ENCODE data around the gene UBE2D2.
A peak's percentile ranks its signal among the peaks of the same experiment; 100 is the strongest.
"Not testable (repeated sequence)": the region's sequence is repeated elsewhere in the genome, so short reads cannot be mapped to it uniquely, and the experiment has no call there.

The UBE2D2 gene

DNA sequence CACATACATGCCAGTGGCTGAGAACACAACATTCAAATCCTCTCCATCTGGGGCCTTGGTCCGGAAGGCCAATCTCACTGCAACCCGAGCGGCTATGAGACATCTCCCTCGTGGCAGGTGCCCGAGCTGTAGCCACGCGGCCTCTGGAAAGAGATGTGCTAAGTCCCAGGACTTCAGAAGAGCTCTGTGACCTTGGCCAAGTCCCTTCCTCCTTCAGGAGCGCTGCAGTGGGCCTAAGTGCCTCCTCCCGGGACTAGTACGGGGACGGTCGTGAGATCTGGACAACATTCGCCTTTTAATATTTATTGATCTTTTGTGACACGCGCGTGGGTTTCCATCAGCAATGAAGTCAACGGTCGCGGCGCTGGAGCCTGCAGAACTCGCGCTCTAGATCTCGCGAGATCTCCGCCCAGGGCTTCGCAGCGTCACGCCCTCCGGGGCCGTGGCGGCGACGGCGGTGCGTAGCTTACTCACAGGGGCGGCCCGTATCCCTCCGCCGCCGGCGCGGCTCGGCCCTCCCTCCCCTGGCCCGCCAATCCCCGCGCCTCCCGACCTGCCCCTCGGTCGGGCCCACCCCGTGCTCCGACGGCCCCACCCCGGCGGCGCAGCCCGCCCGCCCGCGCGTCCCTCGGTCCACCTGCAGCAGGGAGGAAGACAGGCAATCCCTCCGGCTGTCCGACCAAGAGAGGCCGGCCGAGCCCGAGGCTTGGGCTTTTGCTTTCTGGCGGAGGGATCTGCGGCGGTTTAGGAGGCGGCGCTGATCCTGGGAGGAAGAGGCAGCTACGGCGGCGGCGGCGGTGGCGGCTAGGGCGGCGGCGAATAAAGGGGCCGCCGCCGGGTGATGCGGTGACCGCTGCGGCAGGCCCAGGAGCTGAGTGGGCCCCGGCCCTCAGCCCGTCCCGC lies at the start of gene UBE2D2:
UBE2D2 (plus strand) TSS at position 588 of the 903 bp plus-strand sequence. CDS start 453 bp downstream, outside the sequence.
- peak; percentile 94 to 95 for DNase-seq (ENCODE audit: low read depth in 2 of 2)

DNA sequence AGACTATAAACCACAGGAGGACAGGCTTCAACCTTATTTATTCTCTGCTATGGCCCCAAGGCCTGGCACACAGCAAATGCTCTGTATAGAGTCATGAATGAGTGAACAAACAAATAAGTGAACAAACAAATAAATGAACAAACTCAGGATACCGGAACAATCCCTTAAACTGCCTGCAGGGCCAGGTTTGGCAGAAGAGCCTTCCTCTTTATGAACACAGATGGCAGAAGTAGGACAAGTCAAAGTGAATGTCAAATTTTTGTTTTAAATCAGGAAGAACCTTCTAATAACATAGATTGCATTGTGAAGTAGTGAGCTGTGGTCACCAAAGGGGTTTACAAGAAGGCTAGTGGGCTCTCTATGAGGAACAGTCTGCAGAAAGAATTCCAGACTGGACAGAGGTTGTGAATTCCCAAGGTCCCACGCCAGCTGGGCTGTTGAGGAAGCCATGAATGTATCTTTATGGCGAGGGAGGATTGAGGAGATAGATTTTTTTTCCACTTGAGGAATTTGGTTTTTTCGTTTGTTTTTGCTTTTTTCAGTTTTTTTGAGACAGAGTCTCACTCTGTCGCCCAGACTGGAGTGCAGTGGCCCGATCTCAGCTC lies 48.3 kb upstream of the UBE2D2 start:
- DNase-seq (ENCODE audit: low read depth in 2 of 2) = no peak

DNA sequence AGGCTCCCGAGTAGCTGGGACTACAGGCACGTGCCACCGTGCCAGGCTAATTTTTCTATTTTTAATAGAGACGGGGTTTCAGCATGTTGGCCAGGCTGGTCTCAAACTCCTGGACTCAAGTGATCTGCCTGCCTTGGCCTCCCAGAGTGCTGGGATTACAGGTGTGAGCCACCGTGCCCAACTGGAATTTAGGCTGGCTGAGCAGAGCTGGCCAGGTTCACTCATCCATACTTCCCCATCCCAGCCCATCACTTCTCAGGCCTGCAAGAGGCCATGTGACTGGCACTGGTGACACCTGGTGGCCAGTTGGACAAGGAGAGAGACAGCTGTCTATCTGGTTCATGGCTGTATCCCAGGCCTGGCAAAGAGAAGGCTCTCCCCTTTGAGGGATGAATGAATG lies 47.7 kb upstream of the UBE2D2 start:
- peak; percentile 54 to 60 for DNase-seq (ENCODE audit: low read depth in 2 of 2)

DNA sequence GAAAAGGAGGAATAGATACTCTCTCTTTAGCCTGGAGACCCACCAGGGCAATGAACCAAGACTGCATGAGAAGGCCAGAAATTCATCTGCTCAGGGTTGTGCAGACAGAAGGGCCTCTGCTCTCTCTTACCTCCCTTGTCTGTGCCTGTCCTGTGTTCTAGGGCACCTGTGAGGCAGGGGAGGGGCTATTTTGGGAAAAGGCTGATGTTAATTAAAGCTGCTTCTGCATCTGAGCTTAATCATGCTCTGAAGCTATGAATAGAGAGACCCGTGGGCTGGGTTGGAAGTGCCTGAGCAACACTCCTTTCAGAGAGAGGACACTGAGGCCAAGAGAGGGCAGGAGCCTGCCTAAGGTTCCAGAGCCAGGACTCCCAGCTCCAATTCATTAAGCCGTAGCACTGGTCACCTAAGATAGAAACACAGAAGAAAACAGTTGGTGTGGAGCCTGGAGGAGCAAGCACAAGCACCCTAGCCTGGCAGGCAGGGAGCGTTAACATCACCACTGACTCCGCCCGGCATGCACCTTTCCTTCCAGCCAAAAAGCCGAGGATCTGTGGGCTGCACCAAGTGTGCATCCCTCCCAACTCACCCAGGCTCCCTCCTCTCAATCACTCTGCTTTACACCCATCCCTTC lies 47.2 kb upstream of the UBE2D2 start:
- no peak for DNase-seq (ENCODE audit: low read depth in 2 of 2)

DNA sequence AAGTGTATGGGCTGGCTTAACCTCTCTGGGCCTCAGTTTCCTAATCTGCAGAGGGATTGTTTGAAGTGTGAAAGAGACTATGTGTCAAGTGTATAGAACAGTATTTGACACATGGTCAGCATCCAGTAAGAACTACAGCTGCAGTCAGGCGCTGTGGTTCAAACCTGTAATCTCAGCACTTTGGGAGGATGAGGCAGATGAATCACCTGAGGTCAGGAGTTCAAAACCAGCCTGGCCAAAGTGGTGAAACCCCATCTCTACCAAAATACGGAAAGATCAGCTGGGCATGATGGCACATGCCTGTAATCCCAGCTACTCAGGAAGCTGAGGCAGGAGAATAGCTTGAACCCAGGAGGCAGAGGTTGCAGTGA lies 46.7 kb upstream of the UBE2D2 start:
- DNase-seq (ENCODE audit: low read depth in 2 of 2) = no peak

DNA sequence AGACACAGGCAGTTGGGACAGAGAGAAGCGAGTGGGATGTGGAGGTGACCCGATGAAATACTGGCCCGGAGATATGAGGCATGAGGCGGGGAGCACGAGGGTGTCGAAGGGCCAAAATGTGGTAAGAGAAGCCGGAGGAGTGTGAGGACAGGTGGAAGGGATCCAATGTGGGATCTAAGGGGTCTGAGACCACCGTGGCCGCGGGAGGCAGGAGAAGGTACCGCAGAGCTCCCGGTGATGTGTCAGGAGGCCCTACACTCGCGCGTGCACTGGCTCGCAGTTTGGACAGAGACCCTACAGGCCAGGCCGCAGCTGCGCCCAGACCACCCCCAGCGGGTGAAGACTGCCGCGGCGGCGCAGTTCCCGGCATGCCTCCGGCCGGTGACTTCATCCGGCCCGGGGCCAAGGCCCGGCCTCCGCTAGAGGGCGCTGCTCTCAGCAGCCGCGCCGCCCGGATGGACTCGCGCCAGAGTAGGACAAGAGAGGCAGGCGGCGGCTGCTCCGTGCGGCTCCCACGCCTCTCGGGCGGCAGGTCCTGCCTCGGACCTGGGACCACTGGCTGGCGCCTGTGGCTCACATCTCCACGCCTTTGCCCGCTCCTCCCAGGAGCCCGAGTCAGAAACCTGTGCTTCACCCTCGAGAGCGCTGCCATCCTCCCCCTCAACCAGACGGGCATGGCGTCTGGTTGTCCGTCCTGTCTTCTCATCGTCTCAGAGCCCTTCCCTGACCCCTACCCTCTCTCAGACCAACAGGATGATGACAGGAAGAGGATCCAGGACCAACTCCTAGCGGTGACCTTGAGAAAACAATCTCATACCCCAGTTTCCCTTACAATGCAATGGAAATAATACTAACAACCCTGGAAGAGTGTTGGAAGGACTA lies 43.2 kb upstream of the UBE2D2 start:
- peak; percentile 68 to 79 for DNase-seq (ENCODE audit: low read depth in 2 of 2)

DNA sequence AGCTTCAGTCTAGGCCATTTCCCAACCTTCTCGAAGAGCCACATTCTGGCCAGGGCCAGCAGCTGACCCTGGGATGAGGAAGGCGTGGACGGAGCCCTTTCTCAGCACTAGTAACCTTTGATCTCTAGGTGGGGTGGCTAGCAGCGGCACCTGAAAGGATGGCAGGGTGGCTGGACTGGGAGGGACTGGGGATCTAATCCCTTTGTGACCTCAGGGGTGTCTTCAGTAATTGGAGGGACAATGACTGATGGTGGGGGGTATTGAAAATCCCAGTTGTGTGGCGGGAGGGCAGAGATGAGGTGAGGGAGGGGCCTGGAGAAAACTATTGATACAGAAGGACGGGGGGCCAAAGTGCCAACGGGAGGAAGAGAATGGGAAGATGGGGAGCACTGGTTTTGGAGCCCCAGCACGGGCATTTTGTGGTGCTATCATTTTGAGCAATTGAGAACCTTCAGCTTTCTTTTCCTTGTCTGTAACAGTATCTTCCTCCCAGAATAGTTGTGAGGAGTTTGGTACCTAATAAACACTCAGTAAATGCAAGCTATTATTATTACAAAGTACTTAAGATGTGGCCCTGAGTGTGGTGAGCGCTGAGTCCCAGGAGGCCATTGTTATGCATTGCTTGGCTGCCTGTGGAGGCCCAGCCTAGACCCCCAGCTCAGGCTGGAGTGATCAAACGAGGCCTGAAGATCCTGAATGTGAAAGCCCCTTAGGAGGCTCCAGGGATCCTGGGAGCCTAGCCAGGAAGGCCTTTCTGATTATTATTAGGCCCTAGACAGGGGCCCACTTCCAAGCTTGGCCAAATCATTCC lies 37.3 kb upstream of the UBE2D2 start:
- DNase-seq (ENCODE audit: low read depth in 2 of 2) = no peak

DNA sequence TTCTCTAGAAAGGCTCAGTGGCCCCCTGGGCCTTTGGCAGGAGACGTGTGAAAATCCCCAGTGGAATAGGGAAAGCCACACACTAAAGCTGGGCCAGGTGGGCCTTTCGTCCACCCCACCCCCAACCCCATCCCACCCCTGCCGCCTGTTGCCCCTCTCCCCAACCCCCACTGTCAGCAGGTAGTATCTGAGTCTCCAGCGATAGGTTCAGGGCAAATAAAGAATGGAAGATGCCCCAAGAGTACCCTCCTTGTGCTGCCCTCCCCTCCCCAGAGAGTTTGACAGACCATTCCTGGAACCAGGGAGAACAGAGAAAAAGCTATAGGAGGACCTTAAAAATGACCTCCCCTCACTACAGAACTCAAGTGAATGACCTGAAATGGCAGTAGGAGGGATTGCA lies 36.7 kb upstream of the UBE2D2 start:
- DNase-seq (ENCODE audit: low read depth in 2 of 2) = no peak

DNA sequence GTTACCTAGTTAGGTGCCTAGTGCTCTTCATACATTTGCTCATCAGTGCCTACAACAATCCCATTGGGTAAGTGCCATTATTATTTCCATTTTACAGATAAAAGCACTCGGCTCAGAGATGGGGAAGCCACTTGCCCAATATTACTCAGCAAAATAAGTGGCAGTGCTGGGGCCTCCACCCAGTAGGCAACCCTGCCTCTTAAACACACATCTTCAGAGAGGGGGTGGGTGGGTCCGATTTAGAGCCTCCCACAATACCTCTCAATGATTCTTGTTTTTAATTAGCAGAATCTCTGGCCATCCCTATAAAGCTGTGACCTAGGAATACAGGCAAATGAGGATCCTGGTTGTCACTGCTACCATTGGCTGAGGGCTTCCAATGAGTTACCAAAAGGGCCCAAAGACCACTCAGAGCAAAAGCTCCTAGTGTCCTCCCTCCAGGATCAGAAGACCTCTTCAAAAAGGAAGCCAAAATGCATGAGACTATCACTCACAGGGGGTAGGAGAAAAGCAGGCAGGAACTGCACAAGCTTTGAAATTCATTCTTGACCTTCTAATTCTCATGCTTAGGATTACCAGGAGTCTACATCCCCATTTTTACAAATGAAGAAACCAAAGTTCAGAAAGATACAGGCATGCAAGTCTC lies 36.1 kb upstream of the UBE2D2 start:
- DNase-seq (ENCODE audit: low read depth in 2 of 2) = no peak

DNA sequence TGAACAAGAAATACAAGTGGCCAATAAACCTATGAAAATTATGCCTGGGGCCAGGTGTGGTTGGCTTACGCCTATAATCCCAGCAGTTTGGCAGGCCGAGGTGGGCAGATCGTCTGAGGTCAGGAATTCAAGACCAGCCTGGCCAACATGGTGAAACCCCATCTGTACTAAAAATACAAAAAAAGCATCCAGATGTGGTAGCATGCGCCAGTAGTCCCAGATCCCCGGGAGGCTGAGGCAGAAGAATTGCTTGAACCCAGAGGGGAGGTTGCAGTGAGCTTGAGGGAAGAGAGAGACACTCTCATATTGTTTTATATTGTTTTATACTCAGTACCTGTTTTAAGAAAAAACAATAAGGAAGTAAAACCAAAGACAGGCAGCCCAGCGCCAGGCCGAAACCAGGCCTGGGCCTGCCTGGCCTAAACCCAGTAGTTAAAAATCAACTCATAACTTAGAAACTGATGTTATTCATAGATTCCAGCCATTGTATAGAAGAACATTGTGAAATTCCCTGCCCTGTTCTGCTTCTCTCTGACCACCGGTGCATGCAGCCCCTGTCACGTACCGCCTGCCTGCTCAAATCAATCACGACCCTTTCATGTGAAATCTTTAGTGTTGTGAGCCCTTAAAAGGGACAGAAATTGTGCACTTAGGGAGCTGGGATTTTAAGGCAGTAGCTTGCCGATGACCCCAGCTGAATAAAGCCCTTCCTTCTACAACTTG lies 35.4 kb upstream of the UBE2D2 start:
- DNase-seq (ENCODE audit: low read depth in 2 of 2) = not testable (repeated sequence)

DNA sequence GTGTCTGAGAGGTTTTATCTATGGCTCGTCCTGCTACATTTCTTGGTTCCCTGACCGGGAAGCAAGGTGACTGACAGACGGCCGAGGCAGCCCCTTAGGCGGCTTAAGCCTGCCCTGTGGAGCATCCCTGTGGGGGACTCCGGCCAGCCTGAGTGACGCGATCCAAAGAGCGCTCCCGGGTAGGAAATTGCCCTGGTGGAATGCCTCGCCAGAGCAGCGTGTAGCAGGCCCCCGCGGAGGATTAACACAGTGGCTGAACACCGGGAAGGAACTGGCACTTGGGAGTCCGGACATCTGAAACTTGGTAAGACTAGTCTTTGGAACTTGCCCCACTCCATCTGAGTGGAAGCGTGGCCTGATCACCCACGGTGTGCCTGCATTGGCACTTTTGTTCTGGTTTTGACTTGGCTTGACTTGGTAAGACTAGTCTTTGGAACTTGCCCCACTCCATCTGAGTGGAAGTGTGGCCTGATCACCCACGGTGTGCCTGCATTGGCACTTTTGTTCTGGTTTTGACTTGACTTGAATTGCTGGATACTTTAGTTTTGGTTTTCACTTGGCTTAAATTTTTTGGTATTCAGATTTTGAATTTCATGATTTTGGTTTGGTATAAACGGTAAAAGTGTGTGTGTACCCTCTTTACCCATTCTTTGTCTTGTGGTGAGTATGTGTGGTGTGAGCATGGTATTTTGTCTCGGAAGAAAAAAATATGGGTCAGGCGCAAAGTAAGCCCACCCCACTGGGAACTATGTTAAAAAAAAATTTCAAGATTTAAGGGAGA lies 34.6 kb upstream of the UBE2D2 start:
- DNase-seq (ENCODE audit: low read depth in 2 of 2) = not testable (repeated sequence)

DNA sequence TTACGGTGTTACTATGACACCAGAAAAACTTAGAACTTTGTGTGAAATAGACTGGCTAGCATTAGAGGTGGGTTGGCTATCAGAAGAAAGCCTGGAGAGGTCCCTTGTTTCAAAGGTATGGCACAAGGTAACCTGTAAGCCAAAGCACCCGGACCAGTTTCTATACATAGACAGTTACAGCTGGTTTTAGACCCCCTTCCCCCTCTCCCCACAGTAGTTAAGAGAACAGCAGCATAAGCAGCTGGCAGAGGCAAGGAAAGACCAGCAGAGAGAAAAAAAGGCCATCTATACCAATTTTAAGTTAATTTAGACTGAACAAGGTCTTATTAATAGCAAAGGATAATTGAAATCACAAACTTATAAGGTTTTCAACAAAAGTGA lies 34.1 kb upstream of the UBE2D2 start:
- not testable (repeated sequence) for DNase-seq (ENCODE audit: low read depth in 2 of 2)

DNA sequence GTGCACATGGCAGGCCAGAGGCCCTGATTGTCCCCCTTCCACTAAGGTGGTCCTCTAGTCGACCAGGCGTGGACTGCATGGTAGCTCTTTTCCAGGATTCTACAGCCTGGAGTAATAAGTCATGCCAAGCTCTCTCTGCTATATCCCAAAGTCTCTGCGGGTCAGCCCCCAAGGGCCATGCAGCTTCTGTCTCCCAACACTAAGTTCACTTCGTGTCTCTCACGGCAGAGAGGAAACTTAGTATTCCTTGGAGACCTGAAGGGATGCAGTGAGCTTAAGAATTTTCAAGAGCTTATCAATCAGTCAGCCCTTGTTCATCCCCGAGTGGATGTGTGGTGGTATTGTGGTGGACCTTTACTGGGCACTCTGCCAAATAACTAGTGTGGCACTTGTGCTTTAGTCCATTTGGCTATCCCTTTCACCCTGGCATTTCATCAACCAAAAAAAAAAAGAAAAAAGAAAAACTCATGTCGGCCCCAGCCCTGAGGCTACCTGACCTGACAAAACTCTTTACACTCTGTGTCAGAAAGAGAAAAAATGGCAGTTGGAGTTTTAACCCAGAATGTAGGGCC lies 33.2 kb upstream of the UBE2D2 start:
- not testable (repeated sequence) for DNase-seq (ENCODE audit: low read depth in 2 of 2)

DNA sequence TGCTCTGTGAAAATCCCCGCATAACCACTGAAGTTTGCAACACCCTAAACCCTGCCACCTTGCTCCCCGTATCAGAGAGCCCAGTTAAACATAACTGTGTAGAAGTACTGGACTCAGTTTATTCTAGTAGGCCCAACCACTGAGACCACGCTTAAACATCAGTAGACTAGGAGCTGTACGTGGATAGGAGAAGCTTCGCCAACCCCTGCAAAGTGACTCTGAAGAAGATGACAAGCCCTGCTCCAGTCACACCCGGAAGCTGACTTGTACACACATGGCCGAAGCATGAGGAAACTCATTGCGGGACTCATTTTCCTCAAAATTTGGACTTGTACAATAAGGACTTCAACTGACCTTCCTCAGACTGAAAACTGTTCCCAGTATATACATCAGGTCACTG lies 32.4 kb upstream of the UBE2D2 start:
- not testable (repeated sequence) for DNase-seq (ENCODE audit: low read depth in 2 of 2)

DNA sequence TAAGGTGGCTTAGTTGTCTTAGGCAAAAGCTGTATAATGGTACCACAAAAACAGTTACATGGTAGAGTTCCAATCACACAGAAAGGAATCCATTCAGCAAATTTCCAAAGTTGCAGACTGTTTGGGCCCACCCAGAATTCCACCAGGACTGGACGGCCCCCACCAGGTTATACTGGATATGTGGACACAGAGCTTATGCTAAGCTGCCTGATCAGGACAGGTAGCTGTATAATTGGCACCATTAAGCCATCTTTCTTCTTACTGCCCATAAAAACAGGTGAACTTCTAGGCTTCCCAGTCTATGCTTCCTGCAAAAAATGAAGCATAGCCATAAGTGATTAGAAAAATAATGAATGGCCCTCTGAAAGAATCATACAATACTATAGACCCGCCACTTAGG lies 31.1 kb upstream of the UBE2D2 start:
- DNase-seq (ENCODE audit: low read depth in 2 of 2) = not testable (repeated sequence)

DNA sequence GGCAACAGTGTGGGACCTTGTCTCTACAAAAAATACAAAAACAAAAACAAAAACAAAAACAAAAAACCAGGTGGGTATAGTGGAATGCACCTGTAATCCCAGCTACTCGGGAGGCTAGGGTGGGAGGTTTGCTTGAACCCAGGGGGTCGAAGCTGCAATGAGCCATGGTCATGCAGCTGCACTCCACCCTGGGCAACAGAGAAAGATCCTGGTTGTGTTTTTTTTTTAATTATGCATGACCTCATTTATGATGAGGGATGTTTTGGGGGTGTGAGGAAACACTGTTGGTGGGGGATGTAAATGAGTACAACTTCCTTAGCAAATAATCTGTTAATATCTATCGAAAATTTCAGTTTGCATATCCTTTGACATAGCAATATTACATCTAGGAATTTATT lies 29.4 kb upstream of the UBE2D2 start:
- DNase-seq (ENCODE audit: low read depth in 2 of 2) = no peak

DNA sequence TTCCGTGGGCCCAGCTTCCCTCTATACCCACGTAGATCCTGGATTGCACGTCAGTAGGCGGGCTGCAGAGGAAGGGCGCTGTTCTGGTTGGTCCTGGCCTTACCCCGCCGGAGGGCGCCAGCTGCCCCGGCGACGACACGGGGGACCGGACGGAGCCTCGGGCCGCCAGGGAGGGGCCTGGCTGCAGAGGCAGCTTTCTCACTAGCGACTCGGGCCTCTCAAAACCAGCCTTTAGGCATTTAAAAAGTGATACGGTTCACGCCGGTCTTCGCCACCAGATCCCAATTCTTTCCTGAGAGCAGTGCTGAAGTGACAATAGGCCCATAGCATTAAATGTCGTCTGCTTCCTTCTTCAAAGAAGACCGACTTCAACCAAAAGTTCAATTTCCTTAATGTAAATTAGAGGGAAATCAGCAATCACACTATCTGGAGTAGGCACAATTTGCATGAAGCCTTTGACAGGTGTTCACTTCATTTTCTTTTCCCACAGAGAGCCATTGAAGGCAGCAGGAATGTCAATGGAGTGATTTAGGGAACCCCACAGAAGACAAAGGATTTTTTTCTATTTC lies 17.6 kb upstream of the UBE2D2 start:
- DNase-seq (ENCODE audit: low read depth in 2 of 2) = peak; percentile 3 to 8

DNA sequence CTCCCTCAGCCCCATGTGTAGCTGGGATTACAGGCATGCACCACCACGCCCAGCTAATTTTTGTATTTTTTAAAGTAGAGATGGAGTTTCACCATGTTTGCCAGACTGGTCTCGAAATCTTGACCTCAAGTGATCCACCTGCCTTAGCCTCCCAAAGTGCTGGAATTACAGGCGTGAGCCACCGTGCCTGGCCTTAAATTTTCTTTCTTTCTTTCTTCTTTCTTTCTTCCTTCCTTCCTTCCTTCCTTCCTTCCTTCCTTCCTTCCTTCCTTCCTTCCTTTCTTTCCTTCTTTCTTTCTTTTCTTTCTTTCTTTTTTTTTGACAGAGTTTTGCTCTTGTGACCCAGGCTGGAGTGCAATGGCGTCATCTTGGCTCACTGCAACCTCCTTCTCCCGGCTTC lies 14.5 kb upstream of the UBE2D2 start:
- DNase-seq (ENCODE audit: low read depth in 2 of 2) = not testable (repeated sequence)
